COLO668 (cell line): ENCODE data around the gene ZCCHC24.

Experiments used
- DNase-seq: peaks from one replicate; lab custom pipeline; 2025; ENCODE audit not compliant: unreplicated experiment; lab: John Stamatoyannopoulos, UW

Gene ZCCHC24

DNA sequence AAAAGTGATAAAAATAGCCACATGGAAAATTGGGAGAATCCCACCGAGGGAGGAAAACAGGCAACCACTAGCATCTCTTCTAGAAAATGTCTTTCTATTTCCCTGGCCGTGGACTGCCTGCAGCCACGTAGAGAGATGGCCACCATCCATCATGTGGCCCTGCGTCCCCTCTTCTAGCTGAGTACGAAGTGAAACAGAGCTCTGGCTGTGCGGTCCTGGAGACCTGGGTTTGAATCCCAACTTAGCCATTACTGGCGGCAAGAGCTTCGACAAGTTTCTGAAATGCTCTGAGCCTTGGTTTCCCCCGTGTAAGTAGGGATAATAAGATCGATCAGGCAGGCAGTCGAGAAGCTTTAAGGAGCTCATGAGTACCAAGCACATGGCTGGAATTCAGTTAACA lies 32.9 kb downstream of the ZCCHC24 start:
- DNase-seq = no peak

DNA sequence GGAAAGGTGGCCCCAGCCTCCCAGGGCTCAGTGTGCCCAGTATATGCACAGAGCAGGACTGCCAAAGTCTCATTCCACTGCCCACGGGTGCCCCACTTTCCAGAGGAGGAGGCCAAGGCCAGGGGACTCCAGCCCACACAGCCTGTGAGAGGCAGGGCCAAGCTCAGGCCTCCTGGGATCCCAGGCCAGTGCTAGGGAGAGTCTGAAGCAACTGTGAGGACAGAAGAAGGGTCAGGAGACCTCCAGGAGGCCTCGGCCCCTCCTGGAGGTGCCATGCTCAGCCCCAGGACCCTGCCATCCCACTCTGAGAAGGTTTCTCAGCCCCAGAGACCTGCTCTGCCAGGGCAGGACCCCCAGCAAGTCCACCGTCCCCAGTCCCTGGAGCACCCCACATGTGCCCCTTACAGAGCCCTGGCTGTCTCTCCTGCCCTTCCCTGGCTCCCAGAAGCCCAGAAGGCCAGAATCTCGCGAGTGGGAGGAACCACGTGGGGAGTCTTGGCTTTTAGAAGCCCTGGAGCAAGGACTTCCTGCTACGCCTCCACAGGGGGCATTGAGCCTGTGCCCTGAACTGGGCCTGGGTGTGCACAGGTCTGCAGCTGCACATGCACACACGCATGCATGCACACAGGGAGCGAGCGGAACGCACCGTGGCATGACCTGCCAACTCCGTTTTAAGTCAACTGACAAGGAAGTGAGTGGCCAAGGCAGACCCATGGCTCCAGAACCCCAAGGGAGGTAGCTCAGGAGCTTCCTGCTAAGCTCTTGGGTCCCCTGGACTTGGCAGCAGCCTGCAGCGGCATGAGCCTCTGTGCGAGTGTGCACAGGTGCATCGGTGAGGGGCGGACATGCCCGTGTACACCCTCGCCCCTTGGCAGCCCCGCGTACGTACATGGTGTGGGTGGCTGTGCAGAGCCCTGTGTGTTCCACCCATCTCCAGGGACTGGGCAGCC lies 33.6 kb downstream of the ZCCHC24 start:
- DNase-seq = no peak

DNA sequence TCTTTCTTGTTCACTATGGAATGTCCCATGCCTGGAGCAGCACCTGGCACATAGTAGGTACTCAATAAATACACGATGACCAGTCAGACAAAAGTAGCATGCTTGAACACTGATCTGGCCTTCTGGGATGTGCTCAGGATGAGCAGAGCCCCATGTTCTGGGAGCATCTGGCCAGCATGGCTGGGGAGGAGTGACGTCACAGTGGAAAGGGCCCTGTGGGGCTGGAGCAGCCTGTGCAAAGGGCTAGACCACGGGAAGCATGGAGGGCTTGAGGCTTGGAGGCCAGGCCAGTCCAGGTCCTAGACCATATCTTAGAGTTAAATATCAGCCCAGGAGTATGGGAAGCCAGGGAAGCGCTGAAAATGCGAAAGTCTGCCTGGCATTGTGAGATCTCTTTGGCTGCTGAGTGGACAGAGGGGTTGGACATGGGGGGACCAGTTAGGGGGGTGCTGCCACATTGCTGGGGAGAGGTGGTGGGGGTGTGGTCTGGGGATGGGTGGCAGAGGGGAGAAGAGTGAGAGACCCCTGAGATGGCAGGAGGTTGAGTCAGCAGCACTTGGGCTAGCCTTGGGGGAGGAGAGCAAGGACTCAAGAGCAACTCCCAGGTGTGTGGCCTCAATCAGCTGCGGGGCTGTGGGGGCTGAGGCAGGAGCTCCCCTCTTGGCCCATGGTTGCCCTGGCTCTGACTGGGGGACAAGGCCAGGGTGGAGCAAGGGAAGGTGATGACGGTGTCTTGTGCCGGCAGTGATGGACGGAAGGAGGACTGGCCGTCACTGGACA lies 34.9 kb downstream of the ZCCHC24 start:
- no peak for DNase-seq

DNA sequence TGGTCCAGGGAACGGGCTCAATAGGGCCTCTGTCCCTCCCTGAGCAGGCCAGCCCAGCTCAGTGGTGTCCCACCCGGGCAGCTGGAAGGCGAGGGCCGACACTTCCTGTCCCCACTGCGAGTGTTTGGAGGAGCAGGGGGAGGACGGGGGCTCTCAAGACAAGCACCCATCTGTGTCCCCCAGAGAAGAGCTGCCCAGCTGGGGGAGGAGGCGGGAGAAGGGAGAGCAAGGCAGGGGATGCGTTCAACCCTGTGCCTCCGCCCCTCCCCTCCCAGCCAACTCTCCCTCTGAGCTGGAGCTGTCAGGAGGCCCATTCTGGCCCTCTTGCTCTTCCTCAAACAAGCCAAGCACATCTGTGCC lies 35.7 kb downstream of the ZCCHC24 start:
- no peak for DNase-seq

DNA sequence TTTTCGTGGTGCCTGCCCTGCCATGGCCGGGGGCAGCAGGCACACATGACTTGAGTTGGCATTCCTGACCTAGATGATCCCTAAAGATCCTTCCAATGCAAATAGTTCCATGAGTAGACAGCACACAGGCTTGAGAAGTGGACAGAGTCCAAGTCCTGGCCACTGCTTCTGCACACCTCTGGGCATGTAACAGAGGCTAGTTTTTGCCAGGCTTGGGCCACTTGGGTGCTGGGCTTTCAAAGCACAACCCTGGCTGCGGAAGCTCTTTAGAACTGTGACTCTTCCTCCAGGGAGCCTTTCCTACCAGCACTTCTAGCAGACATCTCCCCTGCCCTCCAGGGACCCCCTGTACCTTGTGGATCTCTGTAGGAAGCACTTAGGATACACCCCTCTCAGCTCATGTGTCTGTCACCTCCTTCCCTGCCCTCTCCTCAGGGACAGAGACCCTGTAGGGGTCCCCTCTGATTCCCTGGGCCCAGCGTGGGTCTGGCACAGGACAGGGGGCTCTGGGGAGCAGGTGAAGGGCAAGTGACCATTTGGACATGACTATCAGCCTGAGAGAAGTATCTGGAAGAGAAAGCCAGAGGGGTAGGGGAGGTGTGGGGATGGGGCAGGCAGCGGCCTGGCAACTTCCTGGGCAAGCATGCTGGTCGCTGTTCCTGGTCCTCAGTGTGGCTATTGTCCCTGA lies 36.2 kb downstream of the ZCCHC24 start:
- no peak for DNase-seq

DNA sequence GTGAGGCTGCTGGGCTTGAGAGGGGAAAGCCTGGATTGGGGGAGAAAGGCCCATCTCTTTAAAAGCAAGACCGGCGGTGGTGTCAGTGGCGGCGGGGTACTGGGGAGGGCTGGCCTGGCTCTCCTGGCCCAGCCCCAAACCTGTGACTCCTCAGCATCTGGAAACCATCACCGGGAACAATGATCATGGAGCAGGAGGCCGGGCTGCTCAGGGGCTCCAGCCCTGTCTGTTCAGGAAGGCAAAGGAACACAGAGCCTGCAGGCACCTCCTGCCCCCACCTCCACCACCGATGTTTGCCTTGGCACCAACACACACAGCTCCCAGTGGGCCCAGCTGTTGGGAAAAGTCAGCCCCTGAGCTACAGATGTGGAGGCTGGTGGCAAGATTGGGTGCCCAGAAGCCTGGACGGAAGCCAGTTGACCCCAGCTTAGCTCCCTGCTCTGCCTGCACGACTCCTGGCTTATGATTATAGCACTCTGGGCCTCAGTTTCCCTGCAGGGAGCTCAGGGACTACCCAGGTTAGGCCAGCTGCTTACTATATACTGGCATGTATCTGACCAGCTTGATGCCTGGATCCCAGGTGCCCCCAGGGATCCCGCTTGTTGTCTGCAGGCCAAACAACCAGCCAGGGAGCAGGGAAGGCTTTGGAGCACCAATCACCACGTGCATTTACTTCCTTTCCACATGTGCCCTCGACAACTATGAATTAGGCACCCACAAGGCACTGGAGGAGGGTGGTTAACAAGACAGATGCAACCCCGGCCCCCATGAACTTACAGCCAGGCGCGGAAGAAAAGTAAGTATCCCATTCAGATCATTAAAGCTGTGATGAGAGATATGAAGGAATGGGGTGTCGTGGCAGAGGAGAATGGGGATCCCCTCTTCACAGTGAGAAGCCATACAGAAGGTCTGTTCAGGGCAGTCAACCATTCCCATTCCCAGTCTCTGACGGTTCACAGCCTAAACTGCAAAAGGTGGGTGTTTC lies 37.3 kb downstream of the ZCCHC24 start:
- DNase-seq = no peak

DNA sequence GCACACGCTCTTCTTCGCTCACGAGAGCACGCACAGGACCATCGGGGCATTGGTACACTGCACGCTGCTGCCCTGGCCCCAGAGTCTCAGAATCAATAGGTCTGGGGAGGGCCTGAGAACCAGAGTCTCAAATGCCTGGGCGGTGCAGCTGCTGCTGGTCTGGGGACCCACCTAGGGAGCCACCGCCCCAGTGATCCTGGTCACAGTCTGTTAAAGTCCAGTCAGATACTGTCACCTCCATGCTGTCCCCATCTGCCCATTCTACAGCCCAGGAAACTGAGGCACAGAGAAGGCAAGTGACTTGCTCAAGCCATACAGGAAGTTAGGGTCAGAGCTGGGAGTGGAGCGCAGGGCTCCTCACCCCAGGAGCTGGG lies 38.0 kb downstream of the ZCCHC24 start:
- no peak for DNase-seq

DNA sequence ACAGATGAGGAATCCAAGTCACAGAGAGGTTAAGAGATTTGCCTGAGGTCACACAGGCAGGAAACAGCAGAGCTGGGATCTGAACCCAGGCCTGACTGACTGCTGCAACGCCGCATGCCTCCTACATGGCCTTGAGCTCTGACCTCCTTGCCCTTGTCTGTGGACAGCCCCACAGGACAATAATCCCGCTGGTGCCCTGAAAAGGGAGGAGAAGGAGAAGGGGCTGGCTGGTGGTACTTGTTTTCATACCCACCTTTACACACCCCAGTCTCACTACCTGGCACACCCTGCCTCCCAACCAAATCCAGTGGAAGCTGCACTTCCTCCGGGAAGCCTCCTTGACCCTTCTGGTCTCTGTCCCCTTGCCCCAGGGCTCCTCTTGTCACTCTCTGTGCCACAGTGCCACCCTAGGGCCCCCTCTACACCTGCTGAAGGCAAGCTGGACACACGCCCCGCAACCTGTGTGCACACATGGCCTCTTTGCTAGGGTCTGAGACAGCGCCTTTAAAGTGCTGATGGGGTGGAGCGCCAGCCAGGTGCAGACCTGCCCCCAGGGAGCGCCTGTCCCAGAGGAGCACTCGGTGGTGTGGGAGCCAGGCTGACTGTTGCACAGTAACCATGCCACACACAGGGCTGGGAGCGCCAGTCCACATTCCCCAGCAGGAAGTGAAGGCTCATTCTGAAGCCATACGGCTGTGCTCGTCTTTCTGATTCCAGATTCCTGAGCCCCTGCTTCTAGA lies 38.6 kb downstream of the ZCCHC24 start:
- DNase-seq = peak; percentile 31

DNA sequence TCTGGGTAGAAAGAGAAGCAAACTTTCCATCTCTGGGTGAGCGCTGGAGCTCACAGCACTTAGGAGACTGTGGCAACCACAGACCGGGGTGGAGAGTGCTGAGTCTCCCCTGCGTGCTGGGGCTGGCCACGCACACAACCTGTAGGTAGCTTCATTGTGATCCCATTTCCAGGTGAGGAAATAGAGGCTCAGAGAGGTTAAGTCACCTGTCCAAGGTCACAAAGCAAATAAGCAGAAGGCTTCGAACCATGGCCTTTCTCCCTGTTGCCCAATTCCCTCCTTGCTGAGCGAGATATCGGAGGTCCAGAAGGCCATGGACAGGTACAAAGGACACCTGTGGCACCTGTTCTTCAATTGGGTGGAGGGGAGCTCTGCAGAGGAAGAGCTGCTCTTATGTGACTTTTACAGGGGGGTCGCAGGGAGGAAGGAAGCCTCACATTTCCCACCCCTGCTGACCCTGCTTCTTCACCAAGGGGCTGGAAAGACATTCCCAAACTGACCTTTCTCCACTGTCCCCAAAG lies 39.4 kb downstream of the ZCCHC24 start:
- DNase-seq = no peak

DNA sequence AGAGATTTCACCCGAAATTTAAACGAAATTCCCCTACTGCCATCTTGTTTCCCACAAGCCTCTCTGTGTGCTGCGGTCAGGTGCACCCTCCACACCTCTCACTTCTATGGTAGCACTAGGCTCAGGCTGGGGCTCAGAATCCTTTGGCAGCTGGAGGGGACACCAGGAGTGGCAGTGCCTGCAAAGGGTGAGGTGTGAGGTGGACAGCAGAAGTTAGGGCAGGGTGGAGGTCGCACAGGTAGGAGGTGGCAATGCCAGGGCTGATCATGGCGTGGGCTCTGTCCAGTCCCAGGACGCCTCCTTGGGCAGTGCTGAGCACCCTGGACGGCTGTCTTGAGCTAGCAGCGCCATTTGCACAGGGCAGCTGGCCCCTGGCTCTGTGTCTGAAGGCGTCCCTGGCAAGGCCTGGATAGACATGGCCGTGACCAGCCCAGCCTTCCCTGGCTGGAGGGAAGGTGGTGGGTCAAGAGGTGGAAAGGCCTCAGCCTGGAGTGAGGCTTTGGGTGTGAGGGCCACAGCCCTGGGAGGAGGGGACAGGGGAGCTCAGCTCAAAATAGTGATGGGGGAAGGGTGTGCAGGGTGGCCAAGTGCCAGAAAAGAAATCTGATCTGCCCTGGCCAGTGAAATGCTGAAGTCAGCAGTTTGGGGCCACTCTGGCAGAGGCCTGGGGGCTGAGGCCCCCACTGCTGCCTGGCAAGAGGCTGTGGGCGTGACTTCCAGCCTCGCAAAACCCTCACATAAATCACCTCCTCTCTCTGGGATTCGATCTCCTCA lies 40.0 kb downstream of the ZCCHC24 start:
- DNase-seq = peak; percentile 32

DNA sequence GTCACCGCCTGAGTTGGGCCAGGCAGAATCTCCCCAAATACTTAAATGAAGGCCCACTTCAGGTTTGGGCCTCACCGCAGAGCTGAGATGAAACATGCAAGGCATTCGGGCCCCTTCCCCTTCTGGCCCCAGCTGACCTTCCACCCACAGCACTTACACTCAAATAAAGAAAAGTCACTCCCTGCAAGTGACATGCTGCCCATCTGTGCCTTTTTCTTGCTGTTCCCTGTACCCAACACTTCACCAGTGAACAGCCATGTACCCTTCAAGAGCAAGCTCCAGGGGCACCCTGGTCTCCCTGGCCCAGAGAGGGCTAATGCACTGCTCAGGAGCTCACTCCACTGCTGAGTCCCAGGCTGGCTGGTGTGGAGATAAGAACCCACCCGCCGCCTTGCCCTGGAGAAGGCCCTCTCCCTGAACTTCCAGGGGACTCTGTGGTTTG lies 40.7 kb downstream of the ZCCHC24 start:
- DNase-seq = no peak

DNA sequence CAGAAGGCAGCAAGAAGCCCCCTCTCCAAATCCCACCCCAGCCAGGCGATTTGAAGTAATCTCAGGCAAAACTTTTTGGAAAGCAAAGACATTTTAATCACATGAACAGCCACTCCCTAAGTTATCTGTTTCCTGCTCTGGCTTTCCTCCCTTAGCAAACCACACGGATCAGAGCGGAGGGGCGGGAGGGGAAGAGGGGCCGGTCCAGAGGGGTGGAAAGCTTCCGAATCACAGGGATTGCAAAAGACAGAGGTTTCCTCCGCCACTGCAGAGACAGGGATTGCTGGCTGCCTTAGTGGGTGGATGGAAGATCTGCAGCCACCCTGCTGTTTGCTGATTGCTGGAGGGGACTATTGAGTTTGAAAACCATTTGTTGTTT lies 41.2 kb downstream of the ZCCHC24 start:
- no peak for DNase-seq

DNA sequence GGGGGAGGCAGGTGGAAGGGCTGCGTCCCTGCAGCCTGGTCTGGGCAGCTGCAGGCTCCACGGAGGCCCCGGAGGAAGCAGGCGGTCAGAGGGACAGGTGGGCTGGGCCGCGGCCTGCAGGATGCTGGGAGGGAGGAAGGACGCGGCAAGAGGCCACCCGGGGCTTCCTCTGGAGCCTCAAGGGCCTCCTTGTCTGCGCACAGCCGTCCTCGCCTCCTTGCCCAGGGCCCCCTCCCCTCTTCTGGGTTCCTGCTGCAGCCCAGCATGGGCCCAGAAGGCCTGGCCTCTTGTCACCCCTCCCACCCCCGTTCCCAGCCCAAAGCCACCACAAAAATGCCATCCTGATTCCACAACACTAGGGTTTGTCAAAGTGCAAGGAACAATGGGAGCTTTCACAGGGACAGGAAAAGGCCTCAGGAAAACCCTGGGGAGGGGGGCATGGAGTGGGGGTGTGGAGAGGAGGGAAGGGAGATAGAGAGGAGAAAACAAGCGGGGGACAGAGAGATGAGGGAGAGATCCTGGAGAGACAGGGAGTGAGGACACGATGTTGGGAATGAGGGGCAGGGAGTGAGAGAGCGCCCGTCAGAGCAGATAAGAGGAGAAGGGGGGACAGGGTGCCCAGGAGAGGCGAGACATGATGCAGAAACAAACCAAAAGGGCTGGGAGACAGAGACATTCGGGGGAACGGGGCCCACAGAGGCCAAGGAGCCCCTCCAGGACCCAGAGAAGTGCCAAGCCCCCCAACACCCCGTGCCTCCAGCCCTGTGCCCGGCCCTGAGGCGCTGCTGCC lies 41.8 kb downstream of the ZCCHC24 start:
- no peak for DNase-seq

DNA sequence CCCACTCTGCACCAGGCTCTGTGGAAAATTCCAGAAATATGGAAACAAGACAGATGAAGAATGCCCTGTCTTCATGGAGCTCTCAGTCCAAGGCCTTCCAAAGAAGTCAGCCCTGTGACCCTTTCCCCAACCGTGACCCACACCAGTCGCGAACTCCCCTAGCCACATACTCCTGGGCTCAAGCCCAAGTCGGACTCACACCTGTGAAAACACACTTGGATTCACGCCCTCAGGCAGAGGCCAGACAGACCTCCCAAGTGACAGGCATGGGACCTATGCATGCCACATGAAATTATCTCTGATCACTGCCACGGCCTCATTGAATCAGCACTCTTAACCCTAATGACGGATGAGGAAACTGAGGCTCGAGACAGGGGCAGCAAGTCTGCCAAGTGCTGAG lies 42.5 kb downstream of the ZCCHC24 start:
- DNase-seq = no peak

DNA sequence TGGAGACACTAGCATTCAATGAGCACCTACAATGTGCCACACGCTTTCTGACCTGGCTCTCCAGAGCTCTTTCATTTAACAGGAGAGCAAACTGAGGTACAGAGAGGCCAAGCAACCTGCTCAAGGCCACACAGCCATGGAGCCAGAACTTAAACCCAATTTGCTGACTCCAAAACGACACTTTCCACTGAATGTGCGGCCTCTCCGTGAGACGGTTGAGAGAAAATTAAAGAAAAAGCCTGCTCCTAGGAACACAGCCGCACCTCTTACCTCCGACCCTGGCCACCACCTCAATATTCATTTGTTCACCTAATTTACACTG lies 42.8 kb downstream of the ZCCHC24 start:
- no peak for DNase-seq

DNA sequence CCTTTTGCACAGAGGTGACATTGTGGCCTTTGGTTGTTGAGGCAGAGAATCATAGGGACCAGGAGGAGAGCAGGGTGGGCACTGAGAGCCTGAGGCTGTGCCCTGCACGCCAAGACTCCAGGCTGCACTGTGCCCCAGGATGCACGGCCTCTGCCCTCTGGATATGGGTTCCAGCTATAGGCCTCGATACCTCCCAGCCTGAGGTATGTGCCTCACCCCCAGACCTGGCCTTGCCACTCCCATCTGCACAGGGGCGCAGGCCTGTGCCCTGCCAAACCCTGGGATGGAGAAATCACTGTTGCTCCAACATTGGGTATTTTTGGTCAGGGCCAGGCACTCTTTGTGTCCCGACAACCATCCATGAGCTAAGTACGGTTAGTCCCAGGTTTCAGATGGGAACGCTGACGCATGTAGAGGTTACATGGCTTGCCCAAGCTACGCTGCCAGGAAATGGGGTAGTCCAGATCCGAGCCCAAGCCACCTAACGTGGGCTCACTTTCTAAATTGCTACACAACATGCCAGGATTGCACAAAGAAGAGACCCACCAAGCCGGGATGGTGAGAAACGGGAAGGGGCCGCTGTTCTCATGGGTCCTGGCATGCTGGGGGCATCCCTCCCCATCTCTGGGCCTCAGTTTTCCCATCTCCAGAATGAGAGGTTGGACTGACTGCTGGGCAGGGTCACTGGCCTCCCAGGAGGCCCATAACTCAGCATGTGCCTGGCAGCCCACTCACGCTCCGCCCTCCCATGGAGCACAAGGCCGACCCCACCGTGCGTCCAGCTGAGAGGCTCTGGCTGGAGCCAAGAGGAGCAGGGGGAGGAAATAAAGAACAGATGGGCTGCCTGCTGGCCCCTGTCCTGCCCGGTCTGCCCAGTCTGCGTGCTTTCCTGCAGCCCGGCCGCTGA lies 44.2 kb downstream of the ZCCHC24 start:
- DNase-seq = no peak
